GM10266 (cell line): ENCODE measurements around the gene ZKSCAN2.

Experiments
- DNase-seq: peaks from one replicate; pipeline ENCODE4 v3.0.0; 2012; ENCODE audit errors: extremely low spot score
- CTCF ChIP-seq: IDR thresholded peaks from 2 replicates; pipeline ENCODE4 v1.5.1; 2012; ENCODE audit warnings: mild to moderate bottlenecking, low read depth; ENCODE audit not compliant: control insufficient read depth, insufficient read depth; ENCODE audit errors: missing control alignments

ZKSCAN2 gene

DNA sequence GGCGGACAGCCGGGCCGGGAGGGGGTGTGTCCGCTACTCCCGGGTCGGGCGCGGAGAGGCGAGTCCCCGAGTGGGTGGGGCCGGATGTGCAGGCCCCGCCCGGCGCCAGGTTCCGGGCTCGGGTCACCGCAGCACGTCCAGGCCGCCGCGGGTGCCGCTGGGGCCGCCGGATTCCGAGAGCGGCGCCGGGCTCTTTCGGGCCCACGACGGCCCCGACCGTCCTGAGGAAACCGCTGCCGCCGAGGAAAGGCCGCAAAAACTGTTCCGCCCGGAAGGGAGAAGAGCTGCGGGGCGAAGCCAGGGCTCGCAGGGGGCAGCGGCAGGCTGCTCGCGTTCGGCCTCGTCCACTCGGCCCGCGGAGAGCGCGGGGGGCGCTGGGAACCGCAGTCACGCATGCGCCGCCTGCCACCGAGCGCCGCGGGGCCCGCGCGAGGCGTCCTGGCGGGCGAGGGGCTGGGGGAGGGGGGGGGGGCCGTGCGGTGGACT lies at the start of gene ZKSCAN2:
TSS of gene ZKSCAN2 (minus strand) at position 376 of the 486 bp plus-strand sequence. CDS start 718 bp downstream, outside the sequence.
- DNase-seq, result peak; percentile 92
- no peak for TF ChIP-seq CTCF

GRCh38 chr16:25299792-25300590 lies 42.3 kb upstream of the ZKSCAN2 start:
- TF ChIP-seq CTCF, result no peak
- DNase-seq, result no peak

DNA sequence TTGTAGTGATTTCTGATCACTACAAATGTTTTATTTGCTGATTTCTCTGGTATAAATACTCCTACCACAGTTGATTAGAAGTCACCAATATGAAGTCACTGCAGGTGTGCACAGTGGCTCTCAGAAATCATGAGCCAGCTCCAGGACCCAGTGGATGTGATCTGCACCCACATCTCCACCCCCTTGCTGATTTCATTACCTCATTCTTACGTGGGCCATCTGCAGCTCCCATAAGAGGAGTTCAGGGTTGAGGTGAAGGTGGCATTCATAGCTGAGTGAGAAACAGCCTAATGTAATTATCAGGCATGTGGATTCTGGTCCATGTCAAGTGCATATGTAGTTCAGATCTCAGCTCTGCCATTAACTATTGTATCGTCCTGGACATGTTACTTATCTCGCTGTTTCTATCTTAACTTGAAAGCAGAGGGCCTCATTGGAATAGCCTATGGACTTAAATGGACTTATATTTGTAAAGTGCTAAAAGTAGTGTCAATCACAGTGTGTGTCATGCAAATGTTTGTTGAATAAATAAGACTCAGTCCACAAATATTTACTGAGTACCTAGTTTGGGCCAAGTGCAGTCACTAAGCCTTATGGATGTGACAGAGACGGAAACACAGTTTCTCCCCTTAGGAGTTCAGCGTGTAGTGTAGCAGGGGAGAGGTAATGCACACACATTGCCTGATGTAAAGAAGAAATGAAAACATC lies 40.7 kb upstream of the ZKSCAN2 start:
- TF ChIP-seq CTCF, result no peak
- no peak for DNase-seq

- TF ChIP-seq CTCF, result no peak
- no peak for DNase-seq
These were observed 39.6 kb upstream of the ZKSCAN2 start for GRCh38 chr16:25297151-25297787.

GRCh38 chr16:25291580-25291979 lies 33.9 kb upstream of the ZKSCAN2 start:
- no peak for DNase-seq
- TF ChIP-seq CTCF, result no peak

DNA sequence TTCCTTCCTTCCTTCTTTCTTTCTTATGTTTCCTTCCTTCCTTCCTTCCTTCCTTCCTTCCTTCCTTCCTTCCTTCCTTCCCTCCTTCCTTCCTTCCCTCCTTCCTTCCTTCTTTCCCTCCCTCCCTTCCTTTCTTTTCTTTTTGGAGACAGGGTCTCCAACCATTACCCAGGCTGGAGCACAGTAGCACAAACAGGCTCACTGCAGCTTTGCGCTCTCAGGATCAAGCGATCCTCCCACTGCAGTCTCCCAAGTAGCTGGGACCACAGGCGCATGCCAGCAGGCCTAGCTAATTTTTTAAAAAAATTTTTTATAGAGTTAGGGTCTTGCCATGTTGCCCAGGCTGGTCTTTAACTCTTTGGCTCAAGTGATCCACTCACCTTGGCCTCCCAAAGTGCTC lies 31.8 kb upstream of the ZKSCAN2 start:
- no peak for DNase-seq
- TF ChIP-seq CTCF, result no peak
